CD4-positive, CD25-positive, alpha-beta regulatory T cell (primary cell): ENCODE results near the gene SP140L. TPM values are rescaled to one million over a fixed set of nuclear protein-coding genes. Genes with fewer than 3 reads are reported as not detected.
"Not testable (repeated sequence)": the region's sequence is repeated elsewhere in the genome, so short reads cannot be mapped to it uniquely, and the experiment has no call there.

Experiments
- ATAC-seq, 2 donors: fragments of 150-1000 bp; cut with Tn5 transposase; one replicate each; pipeline ENCODE4 v1.10.0; 2021; ENCODE audit warnings: low read depth in 2 of 2, moderate number of reproducible peaks in 2 of 2, moderate library complexity in 1 of 2
- DNase-seq, 3 donors: peaks; one replicate each; pipeline versions ENCODE4 v3.0.0 to v3.0.0-alpha.2; 2012 to 2022; ENCODE audit warnings: mixed read lengths in 1 of 3
- H3K27ac ChIP-seq: one replicate; pipeline ENCODE4 v1.7.0; 2013; ENCODE audit warnings: mild to moderate bottlenecking, low read length; ENCODE audit not compliant: insufficient read depth, poor library complexity, severe bottlenecking
- H3K27me3 ChIP-seq: one replicate; pipeline ENCODE4 v1.7.0; 2013; ENCODE audit warnings: low read length; ENCODE audit not compliant: control insufficient read depth, insufficient read depth
- H3K36me3 ChIP-seq: one replicate; pipeline ENCODE4 v1.7.0; 2013; ENCODE audit warnings: mild to moderate bottlenecking, low read length, moderate library complexity; ENCODE audit not compliant: control insufficient read depth, insufficient read depth
- H3K4me1 ChIP-seq: 2 replicates; pipeline ENCODE4 v1.7.0; 2013; ENCODE audit warnings: mild to moderate bottlenecking, low read length; ENCODE audit not compliant: insufficient read depth, control insufficient read depth, poor library complexity, severe bottlenecking
- H3K4me3 ChIP-seq: one replicate; pipeline ENCODE4 v1.7.0; 2013; ENCODE audit warnings: low read depth, mild to moderate bottlenecking, low read length, moderate library complexity
- H3K9me3 ChIP-seq, 2 experiments: 1 replicate in 1 of 2; 2 replicates in 1 of 2; pipeline ENCODE4 v1.7.0; 2013; ENCODE audit warnings: low read length in 2 of 2, mild to moderate bottlenecking in 1 of 2, moderate library complexity in 1 of 2; ENCODE audit not compliant: control insufficient read depth in 2 of 2
- H3K27ac Mint-ChIP-seq, 3 donors: one replicate each; pipeline ENCODE4 v1.8.0; 2020 to 2022; ENCODE audit warnings: mild to moderate bottlenecking in 3 of 3, mixed read lengths in 3 of 3, moderate library complexity in 2 of 3
- H3K27me3 Mint-ChIP-seq: one replicate; pipeline ENCODE4 v1.8.0; 2022; ENCODE audit warnings: mild to moderate bottlenecking, mixed read lengths
- H3K36me3 Mint-ChIP-seq: one replicate; pipeline ENCODE4 v1.8.0; 2020; ENCODE audit warnings: mixed read lengths
- H3K4me1 Mint-ChIP-seq, 4 donors: one replicate each; pipeline ENCODE4 v1.8.0; 2020 to 2022; ENCODE audit warnings: mixed read lengths in 4 of 4, mild to moderate bottlenecking in 1 of 4
- H3K4me3 Mint-ChIP-seq, 4 donors: one replicate each; pipeline ENCODE4 v1.8.0; 2020 to 2022; ENCODE audit warnings: mild to moderate bottlenecking in 4 of 4, mixed read lengths in 4 of 4, moderate library complexity in 3 of 4
- H3K9me3 Mint-ChIP-seq, 7 donors: one replicate each; pipeline ENCODE4 v1.8.0; 2020 to 2022; ENCODE audit warnings: mixed read lengths in 7 of 7, mild to moderate bottlenecking in 3 of 7, moderate library complexity in 2 of 7
- polyA plus RNA-seq, 4 donors: library from polyadenylated mRNA; unstranded; fragments of 300-500 nt; fragmentation: Illumina TruSeq; gene quantifications; one replicate each; pipeline ENCODE4 v1.2.3, GENCODE V29; 2021
- total RNA-seq: library from RNA; stranded (reverse); gene quantifications from one replicate; pipeline ENCODE4 v1.2.3, GENCODE V29; 2022

The SP140L gene
- total and polyA plus RNA-seq, 5 donors from 2014 or later = 14.3 to 68.5 (median 22.8) TPM

GRCh38 chr2:230408244-230408842, 81.3 kb downstream of the SP140L start:
- H3K4me3 Mint-ChIP-seq = peak overlapping the region in 1 of 4 donors; percentile 78
- no peak overlapping the region for H3K4me3 ChIP-seq
- peaks cover 5 to 54% (median 32%) of the 10 kb centered on the region in 4 donors for H3K4me1 Mint-ChIP-seq
- no peaks in the 10 kb centered on the region for H3K27me3 Mint-ChIP-seq
- H3K36me3 ChIP-seq = peaks cover 26% of the 10 kb centered on the region
- peak overlapping the region; percentile 69 to 100 (median 84) for H3K27ac Mint-ChIP-seq
- no peaks in the 10 kb centered on the region for H3K9me3 Mint-ChIP-seq
- no peak for DNase-seq
- H3K4me1 ChIP-seq = peaks cover 22% of the 10 kb centered on the region
- no peak overlapping the region for H3K27ac ChIP-seq
- peaks cover 35% of the 10 kb centered on the region for H3K36me3 Mint-ChIP-seq
- H3K9me3 ChIP-seq = no peaks in the 10 kb centered on the region
- H3K27me3 ChIP-seq = no peaks in the 10 kb centered on the region
- ATAC-seq = no peak

- not testable (repeated sequence) for H3K27me3 Mint-ChIP-seq, H3K27ac ChIP-seq, ATAC-seq, H3K9me3 ChIP-seq, H3K27me3 ChIP-seq, H3K9me3 Mint-ChIP-seq, DNase-seq, H3K4me3 ChIP-seq
- H3K36me3 ChIP-seq = peaks cover 18% of the 10 kb centered on the region
- peaks cover 12 to 63% (median 40%) of the 10 kb centered on the region in 4 donors for H3K4me1 Mint-ChIP-seq
- H3K4me1 ChIP-seq = peaks cover 32% of the 10 kb centered on the region
- H3K36me3 Mint-ChIP-seq = peaks cover 26% of the 10 kb centered on the region
- peak overlapping the region; percentile 69 to 100 (median 84) for H3K27ac Mint-ChIP-seq
- H3K4me3 Mint-ChIP-seq = peak overlapping the region in 1 of 4 donors; percentile 98
These were observed 82.3 kb downstream of the SP140L start for GRCh38 chr2:230409316-230409715.

DNA sequence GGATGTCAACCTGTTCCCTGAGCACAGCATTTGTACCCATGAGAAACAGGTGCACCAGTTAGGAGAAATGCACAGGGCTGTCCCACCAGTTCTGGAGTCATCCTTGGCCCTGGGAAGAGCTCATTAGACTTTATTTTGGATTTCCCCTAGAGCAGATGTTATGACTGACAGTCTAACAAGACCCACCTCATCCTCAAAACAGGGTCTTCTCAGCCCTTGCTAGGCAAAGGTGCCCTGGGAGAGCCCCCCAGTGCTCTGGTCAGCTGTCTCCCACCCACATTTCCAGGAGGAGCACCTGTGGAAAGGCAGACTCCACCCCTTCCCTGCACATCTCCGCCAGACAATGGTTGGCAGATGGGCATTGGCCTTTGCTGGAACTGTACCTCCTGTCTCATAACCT, 83.3 kb downstream of the SP140L start:
- Mint-ChIP-seq H3K27ac (peak overlapping the region; percentile 100), H3K27me3 (no peaks in the 10 kb centered on the region), H3K36me3 (peaks cover 17% of the 10 kb centered on the region), H3K9me3 (no peaks in the 10 kb centered on the region), H3K4me1 (peaks cover 16 to 72% (median 47%) of the 10 kb centered on the region in 4 donors), H3K4me3 (peak overlapping the region; percentile 84 to 99 (median 98))
- no peak for DNase-seq
- H3K36me3 ChIP-seq = peaks cover 13% of the 10 kb centered on the region
- H3K27me3 ChIP-seq = no peaks in the 10 kb centered on the region
- no peak overlapping the region for H3K27ac ChIP-seq
- no peaks in the 10 kb centered on the region for H3K9me3 ChIP-seq
- ATAC-seq = no peak
- no peak overlapping the region for H3K4me3 ChIP-seq
- H3K4me1 ChIP-seq = peaks cover 41% of the 10 kb centered on the region

DNA sequence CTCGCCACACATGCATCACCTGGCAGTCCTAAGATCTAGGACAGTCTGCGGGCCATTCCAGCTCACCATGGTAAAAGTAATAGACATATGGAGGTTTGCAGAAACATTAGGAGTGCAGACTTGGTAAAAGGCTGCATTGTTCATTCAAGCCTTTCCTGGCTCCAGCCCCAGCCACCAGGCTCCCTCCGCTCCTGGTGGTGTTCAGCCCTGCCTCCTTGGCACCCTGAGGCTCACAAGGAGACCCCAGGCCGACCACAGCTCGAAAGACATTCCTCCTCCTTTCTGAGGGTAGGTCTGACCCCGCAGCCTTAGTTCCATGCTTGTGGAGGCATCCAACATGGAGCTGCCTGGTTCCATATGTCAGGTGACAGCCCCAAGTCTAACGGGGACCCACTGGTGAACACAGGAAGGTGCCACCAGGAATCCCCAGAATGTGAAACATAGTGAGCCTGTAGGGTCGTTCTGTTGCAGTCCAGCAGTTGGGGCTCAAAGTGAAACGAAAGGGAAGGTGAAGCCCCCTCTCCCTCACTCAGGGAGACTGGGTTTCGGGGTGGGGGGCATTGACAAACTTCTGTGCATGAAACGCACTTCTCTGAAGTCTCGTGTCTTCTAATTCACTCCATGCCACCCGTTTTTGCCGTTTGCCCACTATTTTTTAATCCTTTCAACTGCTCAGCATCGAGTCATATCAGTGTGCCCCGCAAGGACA, 84.0 kb downstream of the SP140L start:
- H3K4me1 ChIP-seq = peaks cover 47% of the 10 kb centered on the region
- peaks cover 18 to 80% (median 50%) of the 10 kb centered on the region in 4 donors for H3K4me1 Mint-ChIP-seq
- DNase-seq = peak in 1 of 3 donors; percentile 8

DNA sequence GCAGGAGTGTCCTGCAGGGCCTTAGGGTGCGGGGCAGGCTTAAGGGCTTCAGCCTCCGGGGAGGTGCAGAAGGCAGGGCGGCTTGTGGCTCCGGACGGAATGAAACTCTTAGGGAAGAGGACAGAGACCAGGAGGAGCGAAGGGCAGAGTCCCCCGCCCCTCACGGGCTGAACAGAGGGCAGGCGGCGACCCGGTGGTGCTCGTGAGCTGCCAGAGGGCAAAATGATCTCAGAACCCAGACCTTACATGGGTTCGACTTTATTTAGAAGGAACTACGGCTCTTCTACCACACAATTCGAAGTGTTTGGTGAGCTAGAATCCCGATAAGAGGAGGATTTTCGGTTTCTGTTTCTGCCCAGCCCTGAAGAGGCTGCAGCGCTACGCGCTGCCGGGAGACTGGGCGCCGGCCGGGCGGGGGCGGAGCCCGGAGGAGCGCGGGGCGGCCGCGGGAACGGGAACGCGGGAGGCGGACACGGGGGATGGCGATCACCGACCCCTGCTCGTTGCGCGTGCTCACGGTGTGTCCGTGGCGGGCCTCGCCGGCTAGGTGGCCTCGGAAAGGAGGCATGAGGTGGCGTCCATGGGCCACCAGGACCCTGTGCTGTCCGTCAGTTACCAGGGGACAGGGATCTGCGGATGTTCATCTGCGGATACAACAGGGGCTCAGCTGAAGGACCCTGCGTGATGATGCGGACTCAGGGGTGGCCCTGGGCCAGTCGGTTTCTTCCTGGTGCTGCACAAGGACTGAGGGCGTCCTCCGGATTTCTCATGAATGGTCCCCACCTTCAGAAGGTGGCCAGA, 84.8 kb downstream of the SP140L start:
- Histone ChIP-seq H3K27me3 (no peaks in the 10 kb centered on the region), H3K4me1 (peaks cover 54% of the 10 kb centered on the region), H3K4me3 (peak overlapping the region; percentile 93), H3K36me3 (peaks cover 3% of the 10 kb centered on the region), H3K9me3 (no peaks in the 10 kb centered on the region), H3K27ac (peak overlapping the region; percentile 94)
- ATAC-seq (peak; percentile 54 to 67), DNase-seq (peak; percentile 62 to 81 (median 64))
- Mint-ChIP-seq H3K4me3 (peak overlapping the region; percentile 98 to 100 (median 99)), H3K27ac (peak overlapping the region; percentile 100), H3K27me3 (no peaks in the 10 kb centered on the region), H3K4me1 (peaks cover 23 to 82% (median 52%) of the 10 kb centered on the region in 4 donors), H3K9me3 (no peaks in the 10 kb centered on the region), H3K36me3 (peaks cover 6% of the 10 kb centered on the region)

More for the DNA sequence above, 84.0 kb downstream of the SP140L start:
- H3K27ac Mint-ChIP-seq = peak overlapping the region; percentile 100
- peak overlapping the region; percentile 98 to 100 (median 99) for H3K4me3 Mint-ChIP-seq
- peak overlapping the region; percentile 94 for H3K27ac ChIP-seq
- peak overlapping the region; percentile 93 for H3K4me3 ChIP-seq
- peaks cover 10% of the 10 kb centered on the region for H3K36me3 ChIP-seq
- no peaks in the 10 kb centered on the region for H3K27me3 ChIP-seq
- no peaks in the 10 kb centered on the region for H3K9me3 Mint-ChIP-seq
- H3K27me3 Mint-ChIP-seq = no peaks in the 10 kb centered on the region
- H3K36me3 Mint-ChIP-seq = peaks cover 10% of the 10 kb centered on the region
- no peak for ATAC-seq
- H3K9me3 ChIP-seq = no peaks in the 10 kb centered on the region

DNA sequence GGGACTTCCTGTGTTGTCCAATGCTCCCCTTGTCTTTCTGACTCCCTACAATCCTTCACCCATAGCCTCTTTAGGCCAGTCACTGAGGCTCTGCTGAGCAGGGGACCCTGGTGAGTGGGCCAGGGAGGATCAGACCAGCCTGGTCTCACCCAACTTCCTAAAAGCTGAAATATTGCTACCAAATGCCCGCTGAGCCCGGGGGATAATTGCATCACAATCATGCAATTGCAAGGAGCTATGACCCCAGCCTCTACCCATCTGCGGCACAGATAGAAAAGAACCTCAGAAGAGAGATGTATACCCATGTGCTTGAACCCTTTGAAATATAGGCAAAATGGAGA, 85.3 kb downstream of the SP140L start:
- Mint-ChIP-seq H3K4me3 (peak overlapping the region; percentile 98 to 100 (median 99)), H3K27ac (peak overlapping the region; percentile 100), H3K36me3 (peaks cover 2% of the 10 kb centered on the region), H3K9me3 (no peaks in the 10 kb centered on the region), H3K27me3 (no peaks in the 10 kb centered on the region), H3K4me1 (peaks cover 25 to 82% (median 50%) of the 10 kb centered on the region in 4 donors)
- H3K27me3 ChIP-seq = no peaks in the 10 kb centered on the region
- peak overlapping the region; percentile 93 for H3K4me3 ChIP-seq
- peaks cover 55% of the 10 kb centered on the region for H3K4me1 ChIP-seq
- H3K36me3 ChIP-seq = no peaks in the 10 kb centered on the region
- ATAC-seq (no peak), DNase-seq (no peak)
- H3K27ac ChIP-seq = peak overlapping the region; percentile 94
- no peaks in the 10 kb centered on the region for H3K9me3 ChIP-seq

GRCh38 chr2:230412846-230413245, 85.9 kb downstream of the SP140L start:
- H3K36me3 Mint-ChIP-seq = no peaks in the 10 kb centered on the region
- H3K9me3 ChIP-seq = no peaks in the 10 kb centered on the region
- H3K4me1 Mint-ChIP-seq = peaks cover 28 to 82% (median 48%) of the 10 kb centered on the region in 4 donors
- no peak for ATAC-seq
- H3K27ac ChIP-seq = peak overlapping the region; percentile 94
- no peak for DNase-seq
- H3K27ac Mint-ChIP-seq = peak overlapping the region; percentile 99 to 100 (median 100)
- H3K36me3 ChIP-seq = no peaks in the 10 kb centered on the region
- no peaks in the 10 kb centered on the region for H3K9me3 Mint-ChIP-seq
- peaks cover 60% of the 10 kb centered on the region for H3K4me1 ChIP-seq
- H3K4me3 ChIP-seq = peak overlapping the region; percentile 93
- no peaks in the 10 kb centered on the region for H3K27me3 Mint-ChIP-seq
- H3K27me3 ChIP-seq = no peaks in the 10 kb centered on the region
- H3K4me3 Mint-ChIP-seq = peak overlapping the region; percentile 98 to 100 (median 99)
